ENCODE data around the gene DET1. TPM values are rescaled to one million over a fixed set of nuclear protein-coding genes. Genes with fewer than 3 reads are reported as not detected.

The DET1 gene
- total RNA-seq, 1 experiment from 2014 or later = 6.6 TPM

DNA sequence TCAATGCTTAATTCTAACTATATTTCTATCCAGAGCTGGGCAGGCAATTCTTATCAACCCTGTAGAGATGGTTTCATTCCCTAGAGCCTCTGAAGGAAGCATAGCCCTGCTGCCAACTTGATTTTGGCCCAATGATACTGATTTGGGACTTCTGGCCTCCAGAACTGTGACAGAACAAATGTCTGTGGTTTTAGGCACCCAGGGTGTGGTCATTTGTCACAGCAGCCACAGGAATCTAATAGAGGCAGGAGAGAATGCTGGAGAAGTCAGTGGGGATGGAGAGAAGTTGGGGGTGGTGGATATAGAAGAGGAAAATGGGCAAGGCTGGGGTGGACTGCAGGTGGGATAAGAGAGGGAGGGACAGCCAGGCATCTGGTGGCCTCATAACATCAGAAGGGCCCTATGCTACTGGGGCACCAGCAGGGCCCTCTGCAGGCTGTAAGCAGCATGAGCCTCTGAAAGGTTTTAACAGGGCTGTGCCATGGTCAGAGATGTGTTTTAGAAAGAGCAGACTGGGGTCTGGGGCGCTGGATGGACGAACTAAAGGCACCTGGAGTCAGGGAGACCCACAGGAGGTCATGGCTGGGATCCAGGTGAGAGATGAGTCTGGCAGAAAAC is 59.2 kb downstream of the DET1 start:
- H3K23ac ChIP-seq (ENCODE audit: insufficient read length, low read depth, low read length) = no peak overlapping the region
- no peaks in the 10 kb centered on the region for H4K20me1 ChIP-seq (ENCODE audit: control insufficient read depth, insufficient read depth, insufficient read length)
- H3K14ac ChIP-seq (ENCODE audit: insufficient read depth, low read length) = no peak overlapping the region
- H2AK5ac ChIP-seq (ENCODE audit: insufficient read length, low read length) = no peak overlapping the region
- no peaks in the 10 kb centered on the region for H3K79me2 ChIP-seq (ENCODE audit: insufficient read depth, low read length)
- H3K27me3 ChIP-seq (ENCODE audit: insufficient read depth, low read length) = no peaks in the 10 kb centered on the region
- H3K23me2 ChIP-seq (ENCODE audit: insufficient read length, low read depth, low read length, poor library complexity, severe bottlenecking) = no peaks in the 10 kb centered on the region
- H3K56ac ChIP-seq (ENCODE audit: insufficient read length, low read depth, low read length) = no peak overlapping the region
- no peak overlapping the region for H2BK120ac ChIP-seq (ENCODE audit: low read depth, low read length, poor library complexity, severe bottlenecking)
- H2AFZ ChIP-seq (ENCODE audit: low read length) = no peak overlapping the region
- H3K9me3 ChIP-seq (ENCODE audit: control insufficient read depth, low read depth, low read length) = no peaks in the 10 kb centered on the region
- no peak overlapping the region for H4K91ac ChIP-seq (ENCODE audit: insufficient read length, low read depth, low read length)
- Mint-ChIP-seq H3K36me3 (ENCODE audit: insufficient read depth in 1 of 3, low read depth in 3 of 3) (no peaks in the 10 kb centered on the region), H3K4me1 (peaks cover 61 to 69% of the 10 kb centered on the region in 2 experiments), H3K4me3 (no peak overlapping the region), H3K27ac (no peak overlapping the region), H3K9me3 (no peaks in the 10 kb centered on the region), H3K27me3 (ENCODE audit: low read depth) (peaks cover 31% of the 10 kb centered on the region)
- no peak overlapping the region for H4K5ac ChIP-seq (ENCODE audit: insufficient read length, low read depth, low read length)
- no peak overlapping the region for H3K27ac ChIP-seq (ENCODE audit: insufficient read length, low read depth, low read length)
- TF ChIP-seq, protein P1, sequence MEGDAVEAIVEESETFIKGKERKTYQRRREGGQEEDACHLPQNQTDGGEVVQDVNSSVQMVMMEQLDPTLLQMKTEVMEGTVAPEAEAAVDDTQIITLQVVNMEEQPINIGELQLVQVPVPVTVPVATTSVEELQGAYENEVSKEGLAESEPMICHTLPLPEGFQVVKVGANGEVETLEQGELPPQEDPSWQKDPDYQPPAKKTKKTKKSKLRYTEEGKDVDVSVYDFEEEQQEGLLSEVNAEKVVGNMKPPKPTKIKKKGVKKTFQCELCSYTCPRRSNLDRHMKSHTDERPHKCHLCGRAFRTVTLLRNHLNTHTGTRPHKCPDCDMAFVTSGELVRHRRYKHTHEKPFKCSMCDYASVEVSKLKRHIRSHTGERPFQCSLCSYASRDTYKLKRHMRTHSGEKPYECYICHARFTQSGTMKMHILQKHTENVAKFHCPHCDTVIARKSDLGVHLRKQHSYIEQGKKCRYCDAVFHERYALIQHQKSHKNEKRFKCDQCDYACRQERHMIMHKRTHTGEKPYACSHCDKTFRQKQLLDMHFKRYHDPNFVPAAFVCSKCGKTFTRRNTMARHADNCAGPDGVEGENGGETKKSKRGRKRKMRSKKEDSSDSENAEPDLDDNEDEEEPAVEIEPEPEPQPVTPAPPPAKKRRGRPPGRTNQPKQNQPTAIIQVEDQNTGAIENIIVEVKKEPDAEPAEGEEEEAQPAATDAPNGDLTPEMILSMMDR (conservative IDR thresholded peaks at IDR 0.05) = peak; percentile 49
- no peak for DNase-seq
- H3T11ph ChIP-seq (ENCODE audit: low read length) = no peak overlapping the region
- no peaks in the 10 kb centered on the region; the same call in 1 of the 2 replicates for H3K4me1 ChIP-seq (ENCODE audit: insufficient read depth, low read length)
- no peak overlapping the region for H3K9ac ChIP-seq (ENCODE audit: extremely low read depth, insufficient read length, low read length)
- no peak overlapping the region for H2BK5ac ChIP-seq (ENCODE audit: insufficient read length, low read length)
- no peak overlapping the region for H2BK12ac ChIP-seq (ENCODE audit: insufficient read length, low read depth, low read length)
- no peak overlapping the region for H2BK20ac ChIP-seq (ENCODE audit: low read depth, low read length, poor library complexity, severe bottlenecking)
- no peak overlapping the region for H4K8ac ChIP-seq (replicated peaks; ENCODE audit: insufficient read length, low read depth, low read length)
- no peak overlapping the region for H3K4ac ChIP-seq (ENCODE audit: low read depth, low read length)
- no peak overlapping the region for H3K18ac ChIP-seq (ENCODE audit: insufficient read length, low read depth, low read length)
- no peak overlapping the region for H2BK15ac ChIP-seq (ENCODE audit: low read depth, low read length)
- no CpG with 5 or more reads among the region's 2 CpGs for whole genome bisulfite sequencing (ENCODE audit: extremely low coverage, insufficient read length, low lambda C conversion rate)
- H3K4me2 ChIP-seq (ENCODE audit: insufficient read depth, insufficient read length, low read length) = no peak overlapping the region
- H3K79me1 ChIP-seq (ENCODE audit: insufficient read depth, low read depth, low read length, poor library complexity, severe bottlenecking) = no peaks in the 10 kb centered on the region

Data from H9 (cell line).